GM21529 (cell line): ENCODE results near the gene TMEM263.
"Not testable (repeated sequence)": the region's sequence is repeated elsewhere in the genome, so short reads cannot be mapped to it uniquely, and the experiment has no call there.

ENCODE experiments used
- ATAC-seq: cut with Tn5 transposase; IDR thresholded peaks from one replicate; pipeline ENCODE4 v1.9.1; 2021; ENCODE audit not compliant: unreplicated experiment

TMEM263 gene

GRCh38 chr12:106984588-106985137, 29.0 kb downstream of the TMEM263 start:
- ATAC-seq: no peak

- ATAC-seq: no peak
Measured at GRCh38 chr12:106985479-106985878, 29.8 kb downstream of the TMEM263 start.

- ATAC-seq: no peak
Measured at GRCh38 chr12:106986135-106986534, 30.4 kb downstream of the TMEM263 start.

GRCh38 chr12:106986625-106987389, 31.1 kb downstream of the TMEM263 start, which contains the start of gene MTERF2:
MTERF2 (minus strand) TSS chr12:106987146; CDS start chr12:106978714, 8,432 bp downstream.
- ATAC-seq: peak; percentile 96

DNA sequence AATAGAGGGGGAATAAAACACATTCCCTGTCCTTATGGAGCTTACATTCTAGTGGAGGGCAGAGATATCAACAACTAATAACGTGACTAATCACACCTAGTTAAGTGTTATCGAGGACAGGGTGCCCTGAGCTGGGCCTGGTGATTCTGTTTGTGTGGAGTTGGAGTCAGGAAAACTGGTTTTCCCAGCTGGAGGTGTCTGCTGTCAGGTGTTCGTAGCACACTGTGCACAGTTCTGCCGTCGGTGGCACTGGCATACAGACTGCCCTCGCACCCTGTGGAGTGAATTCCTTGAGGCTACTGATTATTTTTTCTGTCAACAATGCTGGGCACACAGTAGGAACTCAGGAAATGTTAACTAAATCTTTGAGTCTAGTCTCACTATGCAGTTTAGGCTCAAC, 32.1 kb downstream of the TMEM263 start:
- no peak for ATAC-seq

DNA sequence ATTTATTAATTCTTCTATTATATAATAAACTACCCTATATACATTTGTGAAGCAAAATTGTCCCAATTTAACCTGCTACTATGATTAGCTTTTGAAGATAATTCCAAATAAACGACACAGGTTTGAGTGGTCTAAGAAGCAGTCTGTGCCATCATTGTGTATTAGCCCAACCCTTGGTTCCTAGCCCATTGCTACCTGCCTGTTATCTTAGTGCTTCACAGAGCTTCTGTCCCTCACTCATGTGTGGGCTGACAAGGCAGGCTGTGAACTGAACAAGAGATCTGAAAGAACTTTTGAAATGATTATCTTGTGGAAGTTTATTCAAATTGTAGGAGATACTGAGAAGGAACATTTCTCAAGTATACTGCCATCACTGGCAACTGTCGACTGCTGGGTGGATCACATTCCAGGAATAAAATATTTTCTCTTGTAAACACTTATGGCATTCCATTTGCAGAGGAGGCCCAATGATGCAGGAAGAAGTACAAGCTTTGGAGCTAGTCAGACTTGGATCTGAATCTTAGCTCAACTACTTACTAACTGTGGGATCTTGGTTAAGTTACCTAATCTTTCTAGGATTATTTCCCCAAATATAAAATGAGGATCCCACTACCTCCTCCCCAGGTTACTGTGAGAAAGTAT, 39.0 kb downstream of the TMEM263 start:
- ATAC-seq: no peak

DNA sequence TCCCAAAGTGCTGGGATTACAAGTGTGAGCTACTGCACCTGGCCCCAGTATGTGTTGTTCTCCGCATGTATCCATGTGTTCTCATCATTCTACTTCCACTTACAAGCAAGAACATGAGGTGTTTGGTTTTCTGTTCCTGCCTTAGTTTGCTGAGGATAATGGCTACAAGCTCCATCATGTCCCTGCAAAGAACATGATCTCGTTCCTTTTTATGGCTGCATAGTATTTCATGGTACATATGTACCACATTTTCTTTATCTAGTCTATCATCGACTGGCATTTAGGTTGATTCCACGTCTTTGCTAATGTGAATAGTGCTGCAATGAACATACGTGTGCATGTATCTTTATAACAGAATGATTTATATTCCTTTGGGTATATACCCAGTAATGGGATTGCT, 40.4 kb downstream of the TMEM263 start:
- ATAC-seq: not testable (repeated sequence)

DNA sequence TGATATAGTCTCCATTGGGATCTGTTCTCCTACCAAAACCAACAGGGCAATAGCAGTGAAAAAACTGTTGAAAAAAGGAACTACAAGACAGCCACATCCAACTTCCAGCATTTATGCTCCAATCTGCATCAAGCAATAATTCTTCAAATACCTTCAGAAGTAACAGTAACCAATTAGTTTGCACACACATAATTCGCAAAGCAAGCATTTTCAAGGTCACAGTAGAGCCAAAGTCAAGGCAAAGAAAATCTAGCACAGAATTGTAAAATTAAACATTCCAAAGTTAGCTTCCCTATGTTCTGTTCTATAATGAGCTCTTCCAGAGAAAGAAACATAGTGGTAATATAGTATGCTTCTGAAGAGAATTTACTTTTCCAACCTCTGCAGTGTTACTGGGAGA, 42.2 kb downstream of the TMEM263 start:
- ATAC-seq: no peak

- ATAC-seq: no peak
Measured at GRCh38 chr12:106999446-106999845, 43.7 kb downstream of the TMEM263 start.

- ATAC-seq: not testable (repeated sequence)
Measured at GRCh38 chr12:107002665-107003064, 47.0 kb downstream of the TMEM263 start.

DNA sequence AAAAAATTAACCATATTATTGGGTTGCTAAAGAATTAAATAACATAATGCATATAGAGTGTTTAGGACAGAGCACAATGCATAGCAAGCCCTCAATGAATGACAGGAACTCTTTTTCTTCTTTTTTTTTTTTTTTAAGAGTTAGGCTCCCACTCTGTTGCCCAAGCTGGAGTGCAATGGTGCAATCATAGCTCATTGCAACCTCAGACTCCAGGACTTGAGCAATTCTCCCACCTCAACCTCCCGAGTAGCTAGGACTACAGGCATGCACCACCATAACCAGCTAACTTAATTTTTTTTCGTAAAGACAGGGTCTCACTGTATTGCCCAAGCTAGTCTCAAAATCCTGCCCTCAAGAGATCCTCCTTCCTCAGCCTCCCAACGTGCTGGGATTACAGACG, 51.7 kb downstream of the TMEM263 start:
- ATAC-seq: no peak

DNA sequence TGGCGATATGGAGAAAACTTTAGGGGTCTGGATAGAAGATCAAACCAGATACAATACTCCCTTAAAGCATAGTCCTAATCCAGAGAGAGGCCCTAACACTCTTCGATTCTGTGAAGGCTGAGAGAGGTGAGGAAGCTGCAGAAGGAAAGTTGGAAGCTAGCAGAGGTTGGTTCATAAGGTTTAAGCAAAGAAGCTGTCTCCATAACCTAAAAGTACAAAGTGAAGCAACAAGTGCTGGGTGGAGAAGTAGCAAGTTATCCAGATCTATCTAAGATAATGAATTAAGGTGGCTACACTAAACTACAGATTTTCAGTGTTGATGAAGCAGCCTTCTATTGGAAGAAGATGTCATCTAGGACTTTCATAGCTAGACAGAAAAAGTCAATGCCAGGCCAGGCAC, 55.8 kb downstream of the TMEM263 start:
- no peak for ATAC-seq

DNA sequence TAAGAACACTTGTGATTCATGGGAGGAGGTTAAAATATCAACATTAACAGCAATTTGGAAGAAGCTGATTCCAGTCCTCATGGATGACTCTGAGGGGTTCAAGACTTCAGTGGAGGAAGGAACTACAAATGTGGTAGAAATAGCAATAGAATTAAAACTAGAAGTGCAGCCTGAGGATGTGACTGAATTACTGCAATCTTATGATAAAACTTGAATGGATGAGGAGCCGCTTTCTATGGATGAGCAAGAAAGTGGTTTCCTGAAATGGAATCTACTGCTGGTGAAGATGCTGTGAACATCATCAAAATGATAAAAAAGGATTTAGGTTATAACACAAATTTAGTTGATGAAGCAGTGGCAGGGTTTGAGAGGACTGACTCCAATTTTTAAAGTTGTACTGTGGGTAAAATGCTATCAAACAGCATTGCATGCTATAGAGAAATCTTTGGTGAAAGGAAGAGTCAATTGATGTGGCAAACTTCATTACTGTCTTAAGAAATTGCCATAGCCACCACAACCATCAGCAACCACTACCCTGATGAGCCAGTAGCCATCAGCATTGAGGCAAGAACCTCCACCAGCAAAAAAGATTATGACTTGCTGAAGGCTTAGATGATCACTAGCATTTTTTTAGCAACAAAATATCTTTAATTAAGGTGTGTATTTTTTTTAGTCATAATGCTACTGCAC, 57.2 kb downstream of the TMEM263 start:
- ATAC-seq: no peak

- ATAC-seq: no peak
Measured at GRCh38 chr12:107014055-107014454, 58.3 kb downstream of the TMEM263 start.

DNA sequence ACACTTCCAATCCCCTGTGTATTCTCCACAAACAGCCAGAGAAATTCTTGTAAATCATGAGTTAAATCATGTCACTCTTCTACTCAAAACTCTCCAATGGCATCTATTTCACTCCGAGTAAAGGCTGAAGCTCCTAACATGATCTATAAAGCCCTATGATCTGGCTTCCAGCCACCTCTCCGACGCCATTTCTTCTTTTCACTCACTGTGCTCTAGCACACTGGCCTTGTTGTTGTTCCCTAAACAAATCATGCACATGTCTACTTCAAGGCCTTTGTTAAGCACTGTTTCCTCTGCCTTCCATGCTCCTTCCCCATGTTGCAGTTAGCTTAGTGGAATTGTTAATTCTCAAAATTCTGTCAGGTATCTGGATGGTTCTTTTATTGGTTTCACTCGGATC, 61.3 kb downstream of the TMEM263 start:
- no peak for ATAC-seq

DNA sequence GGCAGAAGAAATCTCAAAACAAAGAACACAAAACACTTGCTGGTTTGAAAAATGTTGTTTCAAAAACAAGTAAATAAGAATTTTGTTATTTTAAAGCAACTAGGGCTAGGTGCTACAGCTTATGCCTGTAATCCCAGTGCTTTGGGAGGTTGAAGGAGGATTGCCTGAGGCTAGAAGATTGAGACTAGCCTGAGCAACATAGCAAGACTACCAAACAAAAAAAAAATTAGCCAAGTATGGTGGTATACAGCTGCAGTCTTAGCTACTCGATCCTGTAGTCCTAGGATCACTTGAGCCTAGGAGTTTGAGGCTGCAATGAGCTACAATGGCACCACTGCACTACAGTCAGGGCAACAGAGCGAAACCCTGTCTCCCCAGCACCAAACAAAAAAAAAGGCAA, 63.8 kb downstream of the TMEM263 start:
- no peak for ATAC-seq
